Activated naive CD8-positive, alpha-beta T cell treated with anti-CD3 and anti-CD28 coated beads, Interleukin-2, amount 50 U/mL, for 24 hours (primary cell): ENCODE data around the gene CFAP92.

Experiments used
- ATAC-seq: fragments of 150-1000 bp; cut with Tn5 transposase; one replicate; pipeline ENCODE4 v1.10.0; 2021
- DNase-seq: peaks from one replicate; pipeline ENCODE4 v3.0.0; 2021
- H3K27ac Mint-ChIP-seq: one replicate; pipeline ENCODE4 v1.8.0; 2021; ENCODE audit warnings: mild to moderate bottlenecking, mixed read lengths
- H3K27me3 Mint-ChIP-seq: one replicate; pipeline ENCODE4 v1.8.0; 2021; ENCODE audit warnings: mixed read lengths
- H3K36me3 Mint-ChIP-seq: one replicate; pipeline ENCODE4 v1.8.0; 2021; ENCODE audit warnings: low read depth, mixed read lengths
- H3K4me1 Mint-ChIP-seq: one replicate; pipeline ENCODE4 v1.8.0; 2021; ENCODE audit warnings: mixed read lengths
- H3K4me3 Mint-ChIP-seq: one replicate; pipeline ENCODE4 v1.8.0; 2021; ENCODE audit warnings: mild to moderate bottlenecking, moderate library complexity, mixed read lengths
- H3K9me3 Mint-ChIP-seq: one replicate; pipeline ENCODE4 v1.8.0; 2021; ENCODE audit warnings: mixed read lengths

The CFAP92 gene

GRCh38 chr3:129004639-129005295, 10.9 kb upstream of the CFAP92 start:
- no peak for DNase-seq
- ATAC-seq, result no peak
- H3K36me3 Mint-ChIP-seq, result no peaks in the 10 kb centered on the region
- no peaks in the 10 kb centered on the region for H3K9me3 Mint-ChIP-seq
- peak overlapping the region; percentile 7 for H3K27ac Mint-ChIP-seq
- peaks cover 32% of the 10 kb centered on the region for H3K27me3 Mint-ChIP-seq
- H3K4me1 Mint-ChIP-seq, result peaks cover 27% of the 10 kb centered on the region
- no peak overlapping the region for H3K4me3 Mint-ChIP-seq

- Mint-ChIP-seq H3K27me3 (peaks cover 38% of the 10 kb centered on the region), H3K4me1 (peaks cover 34% of the 10 kb centered on the region), H3K36me3 (no peaks in the 10 kb centered on the region), H3K4me3 (peak overlapping the region; percentile 53), H3K27ac (no peak overlapping the region), H3K9me3 (no peaks in the 10 kb centered on the region)
- ATAC-seq, result peak; percentile 65
- DNase-seq, result peak; percentile 53
Measured at GRCh38 chr3:129003578-129004112, 9.8 kb upstream of the CFAP92 start.

GRCh38 chr3:129002573-129003569, 9.0 kb upstream of the CFAP92 start:
- Mint-ChIP-seq H3K4me3 (peak overlapping the region; percentile 53), H3K27ac (no peak overlapping the region), H3K27me3 (peaks cover 38% of the 10 kb centered on the region), H3K36me3 (no peaks in the 10 kb centered on the region), H3K9me3 (no peaks in the 10 kb centered on the region), H3K4me1 (peaks cover 34% of the 10 kb centered on the region)
- ATAC-seq (no peak), DNase-seq (no peak)

GRCh38 chr3:129001806-129002572, 8.1 kb upstream of the CFAP92 start:
- ATAC-seq (peak; percentile 50), DNase-seq (peak; percentile 45)
- Mint-ChIP-seq H3K27me3 (peaks cover 38% of the 10 kb centered on the region), H3K4me3 (peak overlapping the region; percentile 53), H3K27ac (no peak overlapping the region), H3K36me3 (no peaks in the 10 kb centered on the region), H3K9me3 (no peaks in the 10 kb centered on the region), H3K4me1 (peaks cover 34% of the 10 kb centered on the region)

GRCh38 chr3:129001101-129001805, 7.4 kb upstream of the CFAP92 start, which contains the start of gene EFCC1:
TSS of gene EFCC1 (plus strand) at chr3:129001304. CDS start at chr3:129001629, 325 bp downstream.
- Mint-ChIP-seq H3K9me3 (no peaks in the 10 kb centered on the region), H3K27me3 (peaks cover 37% of the 10 kb centered on the region), H3K4me3 (peak within 1 kb of the TSS; percentile 53), H3K27ac (no peak within 1 kb of the TSS), H3K36me3 (no peaks in the 10 kb centered on the region), H3K4me1 (peaks cover 35% of the 10 kb centered on the region)
- ATAC-seq (no peak), DNase-seq (no peak)

GRCh38 chr3:129000742-129001100, 6.8 kb upstream of the CFAP92 start:
- DNase-seq, result no peak
- peak overlapping the region; percentile 46 for H3K4me3 Mint-ChIP-seq
- no peaks in the 10 kb centered on the region for H3K9me3 Mint-ChIP-seq
- no peak for ATAC-seq
- no peaks in the 10 kb centered on the region for H3K36me3 Mint-ChIP-seq
- H3K27me3 Mint-ChIP-seq, result peaks cover 37% of the 10 kb centered on the region
- peaks cover 39% of the 10 kb centered on the region for H3K4me1 Mint-ChIP-seq
- H3K27ac Mint-ChIP-seq, result no peak overlapping the region

GRCh38 chr3:128999102-128999501, 5.2 kb upstream of the CFAP92 start:
- no peak overlapping the region for H3K27ac Mint-ChIP-seq
- ATAC-seq (no peak), DNase-seq (no peak)
- peaks cover 36% of the 10 kb centered on the region for H3K27me3 Mint-ChIP-seq
- H3K36me3 Mint-ChIP-seq, result no peaks in the 10 kb centered on the region
- H3K4me3 Mint-ChIP-seq, result no peak overlapping the region
- H3K9me3 Mint-ChIP-seq, result no peaks in the 10 kb centered on the region
- H3K4me1 Mint-ChIP-seq, result peaks cover 46% of the 10 kb centered on the region

GRCh38 chr3:128998561-128998960, 4.7 kb upstream of the CFAP92 start:
- no peak overlapping the region for H3K4me3 Mint-ChIP-seq
- peaks cover 34% of the 10 kb centered on the region for H3K27me3 Mint-ChIP-seq
- H3K4me1 Mint-ChIP-seq, result peaks cover 45% of the 10 kb centered on the region
- H3K27ac Mint-ChIP-seq, result no peak overlapping the region
- no peaks in the 10 kb centered on the region for H3K36me3 Mint-ChIP-seq
- H3K9me3 Mint-ChIP-seq, result no peaks in the 10 kb centered on the region
- DNase-seq, result no peak
- ATAC-seq, result no peak

- H3K9me3 Mint-ChIP-seq, result no peaks in the 10 kb centered on the region
- H3K4me1 Mint-ChIP-seq, result peaks cover 39% of the 10 kb centered on the region
- ATAC-seq (no peak), DNase-seq (no peak)
- no peak overlapping the region for H3K27ac Mint-ChIP-seq
- H3K27me3 Mint-ChIP-seq, result peaks cover 25% of the 10 kb centered on the region
- H3K4me3 Mint-ChIP-seq, result no peak overlapping the region
- no peaks in the 10 kb centered on the region for H3K36me3 Mint-ChIP-seq
Measured at GRCh38 chr3:128997486-128998133, 3.7 kb upstream of the CFAP92 start.

- Mint-ChIP-seq H3K27me3 (peaks cover 20% of the 10 kb centered on the region), H3K27ac (no peak overlapping the region), H3K9me3 (no peaks in the 10 kb centered on the region), H3K4me3 (no peak overlapping the region), H3K36me3 (no peaks in the 10 kb centered on the region), H3K4me1 (peaks cover 33% of the 10 kb centered on the region)
- DNase-seq (no peak), ATAC-seq (no peak)
Measured at GRCh38 chr3:128996726-128997125, 2.9 kb upstream of the CFAP92 start.

GRCh38 chr3:128996200-128996599, 2.3 kb upstream of the CFAP92 start:
- Mint-ChIP-seq H3K4me3 (no peak overlapping the region), H3K9me3 (no peaks in the 10 kb centered on the region), H3K27ac (no peak overlapping the region), H3K36me3 (no peaks in the 10 kb centered on the region), H3K27me3 (peaks cover 20% of the 10 kb centered on the region), H3K4me1 (peaks cover 33% of the 10 kb centered on the region)
- DNase-seq (no peak), ATAC-seq (no peak)

- Mint-ChIP-seq H3K36me3 (no peaks in the 10 kb centered on the region), H3K4me1 (peaks cover 33% of the 10 kb centered on the region), H3K4me3 (no peak overlapping the region), H3K9me3 (no peaks in the 10 kb centered on the region), H3K27me3 (peaks cover 16% of the 10 kb centered on the region), H3K27ac (no peak overlapping the region)
- ATAC-seq, result peak; percentile 51
- DNase-seq, result no peak
Measured at GRCh38 chr3:128995737-128996136, 1.9 kb upstream of the CFAP92 start.
